ENCODE results near the gene FIGN.

Gene FIGN

DNA sequence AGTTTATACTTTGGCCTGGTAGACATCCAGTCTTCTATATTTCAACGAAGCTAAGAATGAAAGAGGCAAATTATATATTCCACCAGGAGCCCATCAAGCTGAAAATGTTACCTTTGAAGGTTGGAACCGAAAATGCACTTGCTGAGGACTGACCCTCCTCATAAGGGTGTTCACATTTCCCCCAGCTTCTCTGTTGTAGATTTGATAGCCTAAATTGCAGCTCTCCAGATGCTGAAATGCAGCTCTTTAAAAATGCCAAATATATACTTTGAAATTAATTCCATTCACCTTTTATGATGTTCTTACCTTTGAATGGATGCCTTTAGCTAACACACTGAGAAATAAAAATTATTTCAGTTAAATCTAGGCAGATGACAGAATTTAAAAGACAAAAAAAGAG, 1.8 kb upstream of the FIGN start:
- H3K4me3 ChIP-seq (ENCODE audit: low read length): no peak overlapping the region
- no peak for DNase-seq (ENCODE audit: low read depth)
- TF ChIP-seq, protein P1, sequence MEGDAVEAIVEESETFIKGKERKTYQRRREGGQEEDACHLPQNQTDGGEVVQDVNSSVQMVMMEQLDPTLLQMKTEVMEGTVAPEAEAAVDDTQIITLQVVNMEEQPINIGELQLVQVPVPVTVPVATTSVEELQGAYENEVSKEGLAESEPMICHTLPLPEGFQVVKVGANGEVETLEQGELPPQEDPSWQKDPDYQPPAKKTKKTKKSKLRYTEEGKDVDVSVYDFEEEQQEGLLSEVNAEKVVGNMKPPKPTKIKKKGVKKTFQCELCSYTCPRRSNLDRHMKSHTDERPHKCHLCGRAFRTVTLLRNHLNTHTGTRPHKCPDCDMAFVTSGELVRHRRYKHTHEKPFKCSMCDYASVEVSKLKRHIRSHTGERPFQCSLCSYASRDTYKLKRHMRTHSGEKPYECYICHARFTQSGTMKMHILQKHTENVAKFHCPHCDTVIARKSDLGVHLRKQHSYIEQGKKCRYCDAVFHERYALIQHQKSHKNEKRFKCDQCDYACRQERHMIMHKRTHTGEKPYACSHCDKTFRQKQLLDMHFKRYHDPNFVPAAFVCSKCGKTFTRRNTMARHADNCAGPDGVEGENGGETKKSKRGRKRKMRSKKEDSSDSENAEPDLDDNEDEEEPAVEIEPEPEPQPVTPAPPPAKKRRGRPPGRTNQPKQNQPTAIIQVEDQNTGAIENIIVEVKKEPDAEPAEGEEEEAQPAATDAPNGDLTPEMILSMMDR (IDR thresholded peaks at IDR 0.05; ENCODE audit: insufficient read depth, low read depth, low read length, missing control alignments): no peak

GRCh38 chr2:163737190-163737439, 1.3 kb upstream of the FIGN start:
- H3K4me3 ChIP-seq (ENCODE audit: low read length): no peak overlapping the region
- TF ChIP-seq, protein P1 (IDR thresholded peaks at IDR 0.05; ENCODE audit: insufficient read depth, low read depth, low read length, missing control alignments): no peak
- no peak for DNase-seq (ENCODE audit: low read depth)

GRCh38 chr2:163736433-163737189, 803 bp upstream of the FIGN start:
- H3K4me3 ChIP-seq (ENCODE audit: low read length): peak overlapping the region; percentile 93
- DNase-seq (ENCODE audit: low read depth): peak; percentile 35
- TF ChIP-seq, protein P1 (IDR thresholded peaks at IDR 0.05; ENCODE audit: insufficient read depth, low read depth, low read length, missing control alignments): peak; percentile 10

DNA sequence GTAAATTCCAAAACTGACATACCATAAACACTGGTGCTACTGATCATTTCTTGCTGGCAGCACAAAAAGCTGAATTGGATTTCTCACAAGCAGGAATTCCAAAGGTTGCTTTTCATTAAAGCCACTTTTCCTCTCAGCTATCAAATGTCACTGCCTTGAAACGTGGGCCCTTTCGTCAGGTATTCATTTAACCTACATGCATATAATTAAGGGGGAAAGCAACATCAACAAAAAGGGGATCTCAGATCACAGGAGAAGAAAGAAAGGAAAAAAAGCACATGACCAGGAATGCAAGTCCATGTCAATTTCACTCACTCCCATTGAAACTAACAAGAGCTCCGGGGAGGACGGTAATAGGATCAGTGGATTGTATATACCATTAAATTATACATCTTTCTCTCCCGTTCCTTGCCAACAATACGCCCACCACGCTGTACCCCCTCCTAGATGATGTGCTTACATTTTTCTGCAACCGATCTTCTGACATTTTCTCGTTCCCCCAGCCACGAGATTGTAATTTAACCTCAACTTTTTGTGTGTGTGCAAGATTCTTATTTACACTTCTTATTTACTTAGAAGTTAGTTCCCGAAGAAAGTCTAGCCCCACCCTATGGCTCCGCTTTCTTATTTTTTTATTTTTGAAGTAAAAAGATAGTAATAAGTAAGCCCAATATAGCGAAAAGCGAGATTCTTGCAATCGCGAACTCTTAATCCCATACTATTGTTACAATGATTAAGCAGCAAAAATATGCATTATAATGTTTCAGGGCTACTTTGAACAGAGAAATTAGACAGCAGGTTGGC, 725 bp downstream of the FIGN start:
- TF ChIP-seq, protein P1 (IDR thresholded peaks at IDR 0.05; ENCODE audit: insufficient read depth, low read depth, low read length, missing control alignments): no peak
- H3K4me3 ChIP-seq (ENCODE audit: low read length): peak overlapping the region; percentile 93
- peak; percentile 27 for DNase-seq (ENCODE audit: low read depth)

DNA sequence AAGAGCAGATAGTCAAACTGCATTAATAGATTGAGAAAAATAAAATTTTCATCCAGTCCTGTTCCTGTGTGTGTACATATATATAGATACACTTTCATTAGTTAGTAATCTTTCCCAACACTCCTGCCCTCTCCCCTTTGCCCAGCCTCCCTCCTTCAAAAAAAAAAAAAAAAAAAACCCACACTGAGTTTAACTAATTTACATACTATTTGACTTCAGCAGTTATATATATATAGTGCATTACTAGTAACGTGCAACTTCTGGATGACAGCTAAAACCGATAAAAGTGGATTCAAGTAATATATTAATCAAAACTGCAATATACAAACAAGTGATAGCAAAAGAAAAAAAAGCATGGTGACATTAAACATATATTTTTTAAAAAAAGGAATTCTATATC, 1.4 kb downstream of the FIGN start:
- no peak for DNase-seq (ENCODE audit: low read depth)
- H3K4me3 ChIP-seq (ENCODE audit: low read length): peak overlapping the region; percentile 93
- TF ChIP-seq, protein P1 (IDR thresholded peaks at IDR 0.05; ENCODE audit: insufficient read depth, low read depth, low read length, missing control alignments): no peak

GRCh38 chr2:163733956-163734355, 1.9 kb downstream of the FIGN start:
- TF ChIP-seq, protein P1 (IDR thresholded peaks at IDR 0.05; ENCODE audit: insufficient read depth, low read depth, low read length, missing control alignments): no peak
- H3K4me3 ChIP-seq (ENCODE audit: low read length): peak overlapping the region; percentile 7
- no peak for DNase-seq (ENCODE audit: low read depth)
